HepG2 (cell line): Measurements from ENCODE around the gene SAMMSON.

Source experiments
- MTA3 ChIP-seq: sonication (generic); formaldehyde crosslinking; IDR thresholded peaks from 2 replicates; pipeline ENCODE4 v1.4.0; 2020; ENCODE audit warnings: missing genetic modification reagents
- SMC3 ChIP-seq: IDR thresholded peaks from 2 replicates; pipeline ENCODE4 v1.6.1; 2011; ENCODE audit warnings: low read length, improper control_type of control experiment
- TCF7 ChIP-seq: sonication (generic); IDR thresholded peaks from 2 replicates; pipeline ENCODE4 v1.6.1; 2016; ENCODE audit warnings: antibody characterized with exemption, low read depth
- ZBTB1 ChIP-seq: sonication (generic); formaldehyde crosslinking; IDR thresholded peaks from 2 replicates; pipeline ENCODE4 v1.4.0; 2020; ENCODE audit warnings: missing genetic modification reagents, borderline replicate concordance
- ZNF138 ChIP-seq: sonication (generic); formaldehyde crosslinking; IDR thresholded peaks from 2 replicates; pipeline ENCODE4 v1.5.0; 2020; ENCODE audit warnings: mild to moderate bottlenecking, low read depth, missing genetic modification reagents
- TF ChIP-seq, protein P1 (sequence below): sonication (generic); formaldehyde crosslinking; IDR thresholded peaks from 2 replicates; pipeline ENCODE4 v1.5.0; 2020; ENCODE audit warnings: mild to moderate bottlenecking, missing genetic modification reagents, moderate library complexity
- TF ChIP-seq, protein P2 (sequence below): sonication (generic); formaldehyde crosslinking; IDR thresholded peaks from 2 replicates; pipeline ENCODE4 v1.5.0; 2020; ENCODE audit warnings: mild to moderate bottlenecking, missing genetic modification reagents
- TF ChIP-seq, protein P3 (sequence below): sonication (generic); formaldehyde crosslinking; IDR thresholded peaks from 2 replicates; pipeline ENCODE4 v1.4.0; 2020; ENCODE audit warnings: missing genetic modification reagents, borderline replicate concordance
- TF ChIP-seq, protein P4 (sequence below): sonication (generic); formaldehyde crosslinking; IDR thresholded peaks from 2 replicates; pipeline ENCODE4 v1.4.0; 2020; ENCODE audit warnings: missing genetic modification reagents, mild to moderate bottlenecking, borderline replicate concordance
- TF ChIP-seq, protein P5 (sequence below): IDR thresholded peaks from 2 replicates; pipeline ENCODE4 v1.6.1; 2016

DNA sequence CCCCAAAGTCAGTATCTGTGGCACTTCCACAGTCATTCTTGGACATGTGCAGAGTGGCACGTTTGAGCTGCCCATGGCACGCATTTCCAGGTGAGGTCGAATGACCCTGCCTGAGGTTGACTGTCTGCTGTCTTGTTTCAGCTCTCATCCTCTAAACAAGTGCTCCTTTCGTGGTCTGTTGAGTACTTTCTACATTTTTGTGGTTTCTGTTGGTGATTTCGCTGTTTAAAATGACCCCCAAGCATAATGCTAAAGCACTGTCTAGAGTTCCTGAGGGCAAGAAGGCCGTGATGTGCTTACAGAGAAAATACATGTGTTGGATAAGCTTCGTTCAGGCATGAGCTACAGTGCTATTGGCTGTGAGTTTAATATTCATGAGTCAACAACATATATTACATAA, 40.0 kb upstream of the SAMMSON start:
- TF ChIP-seq ZNF138 (CRISPR knock-in tag) (no peak), SMC3 (no peak), MTA3 (CRISPR knock-in tag) (no peak), TCF7 (no peak), ZBTB1 (no peak)
- TF ChIP-seq, protein P1, sequence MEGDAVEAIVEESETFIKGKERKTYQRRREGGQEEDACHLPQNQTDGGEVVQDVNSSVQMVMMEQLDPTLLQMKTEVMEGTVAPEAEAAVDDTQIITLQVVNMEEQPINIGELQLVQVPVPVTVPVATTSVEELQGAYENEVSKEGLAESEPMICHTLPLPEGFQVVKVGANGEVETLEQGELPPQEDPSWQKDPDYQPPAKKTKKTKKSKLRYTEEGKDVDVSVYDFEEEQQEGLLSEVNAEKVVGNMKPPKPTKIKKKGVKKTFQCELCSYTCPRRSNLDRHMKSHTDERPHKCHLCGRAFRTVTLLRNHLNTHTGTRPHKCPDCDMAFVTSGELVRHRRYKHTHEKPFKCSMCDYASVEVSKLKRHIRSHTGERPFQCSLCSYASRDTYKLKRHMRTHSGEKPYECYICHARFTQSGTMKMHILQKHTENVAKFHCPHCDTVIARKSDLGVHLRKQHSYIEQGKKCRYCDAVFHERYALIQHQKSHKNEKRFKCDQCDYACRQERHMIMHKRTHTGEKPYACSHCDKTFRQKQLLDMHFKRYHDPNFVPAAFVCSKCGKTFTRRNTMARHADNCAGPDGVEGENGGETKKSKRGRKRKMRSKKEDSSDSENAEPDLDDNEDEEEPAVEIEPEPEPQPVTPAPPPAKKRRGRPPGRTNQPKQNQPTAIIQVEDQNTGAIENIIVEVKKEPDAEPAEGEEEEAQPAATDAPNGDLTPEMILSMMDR (CRISPR knock-in tag), result no peak
- TF ChIP-seq, protein P2, sequence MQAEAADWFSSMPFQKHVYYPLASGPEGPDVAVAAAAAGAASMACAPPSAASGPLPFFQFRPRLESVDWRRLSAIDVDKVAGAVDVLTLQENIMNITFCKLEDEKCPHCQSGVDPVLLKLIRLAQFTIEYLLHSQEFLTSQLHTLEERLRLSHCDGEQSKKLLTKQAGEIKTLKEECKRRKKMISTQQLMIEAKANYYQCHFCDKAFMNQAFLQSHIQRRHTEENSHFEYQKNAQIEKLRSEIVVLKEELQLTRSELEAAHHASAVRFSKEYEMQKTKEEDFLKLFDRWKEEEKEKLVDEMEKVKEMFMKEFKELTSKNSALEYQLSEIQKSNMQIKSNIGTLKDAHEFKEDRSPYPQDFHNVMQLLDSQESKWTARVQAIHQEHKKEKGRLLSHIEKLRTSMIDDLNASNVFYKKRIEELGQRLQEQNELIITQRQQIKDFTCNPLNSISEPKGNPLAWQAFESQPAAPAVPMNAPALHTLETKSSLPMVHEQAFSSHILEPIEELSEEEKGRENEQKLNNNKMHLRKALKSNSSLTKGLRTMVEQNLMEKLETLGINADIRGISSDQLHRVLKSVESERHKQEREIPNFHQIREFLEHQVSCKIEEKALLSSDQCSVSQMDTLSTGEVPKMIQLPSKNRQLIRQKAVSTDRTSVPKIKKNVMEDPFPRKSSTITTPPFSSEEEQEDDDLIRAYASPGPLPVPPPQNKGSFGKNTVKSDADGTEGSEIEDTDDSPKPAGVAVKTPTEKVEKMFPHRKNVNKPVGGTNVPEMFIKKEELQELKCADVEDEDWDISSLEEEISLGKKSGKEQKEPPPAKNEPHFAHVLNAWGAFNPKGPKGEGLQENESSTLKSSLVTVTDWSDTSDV, result no peak
- TF ChIP-seq, protein P3, sequence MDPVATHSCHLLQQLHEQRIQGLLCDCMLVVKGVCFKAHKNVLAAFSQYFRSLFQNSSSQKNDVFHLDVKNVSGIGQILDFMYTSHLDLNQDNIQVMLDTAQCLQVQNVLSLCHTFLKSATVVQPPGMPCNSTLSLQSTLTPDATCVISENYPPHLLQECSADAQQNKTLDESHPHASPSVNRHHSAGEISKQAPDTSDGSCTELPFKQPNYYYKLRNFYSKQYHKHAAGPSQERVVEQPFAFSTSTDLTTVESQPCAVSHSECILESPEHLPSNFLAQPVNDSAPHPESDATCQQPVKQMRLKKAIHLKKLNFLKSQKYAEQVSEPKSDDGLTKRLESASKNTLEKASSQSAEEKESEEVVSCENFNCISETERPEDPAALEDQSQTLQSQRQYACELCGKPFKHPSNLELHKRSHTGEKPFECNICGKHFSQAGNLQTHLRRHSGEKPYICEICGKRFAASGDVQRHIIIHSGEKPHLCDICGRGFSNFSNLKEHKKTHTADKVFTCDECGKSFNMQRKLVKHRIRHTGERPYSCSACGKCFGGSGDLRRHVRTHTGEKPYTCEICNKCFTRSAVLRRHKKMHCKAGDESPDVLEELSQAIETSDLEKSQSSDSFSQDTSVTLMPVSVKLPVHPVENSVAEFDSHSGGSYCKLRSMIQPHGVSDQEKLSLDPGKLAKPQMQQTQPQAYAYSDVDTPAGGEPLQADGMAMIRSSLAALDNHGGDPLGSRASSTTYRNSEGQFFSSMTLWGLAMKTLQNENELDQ, result no peak
- TF ChIP-seq, protein P4, sequence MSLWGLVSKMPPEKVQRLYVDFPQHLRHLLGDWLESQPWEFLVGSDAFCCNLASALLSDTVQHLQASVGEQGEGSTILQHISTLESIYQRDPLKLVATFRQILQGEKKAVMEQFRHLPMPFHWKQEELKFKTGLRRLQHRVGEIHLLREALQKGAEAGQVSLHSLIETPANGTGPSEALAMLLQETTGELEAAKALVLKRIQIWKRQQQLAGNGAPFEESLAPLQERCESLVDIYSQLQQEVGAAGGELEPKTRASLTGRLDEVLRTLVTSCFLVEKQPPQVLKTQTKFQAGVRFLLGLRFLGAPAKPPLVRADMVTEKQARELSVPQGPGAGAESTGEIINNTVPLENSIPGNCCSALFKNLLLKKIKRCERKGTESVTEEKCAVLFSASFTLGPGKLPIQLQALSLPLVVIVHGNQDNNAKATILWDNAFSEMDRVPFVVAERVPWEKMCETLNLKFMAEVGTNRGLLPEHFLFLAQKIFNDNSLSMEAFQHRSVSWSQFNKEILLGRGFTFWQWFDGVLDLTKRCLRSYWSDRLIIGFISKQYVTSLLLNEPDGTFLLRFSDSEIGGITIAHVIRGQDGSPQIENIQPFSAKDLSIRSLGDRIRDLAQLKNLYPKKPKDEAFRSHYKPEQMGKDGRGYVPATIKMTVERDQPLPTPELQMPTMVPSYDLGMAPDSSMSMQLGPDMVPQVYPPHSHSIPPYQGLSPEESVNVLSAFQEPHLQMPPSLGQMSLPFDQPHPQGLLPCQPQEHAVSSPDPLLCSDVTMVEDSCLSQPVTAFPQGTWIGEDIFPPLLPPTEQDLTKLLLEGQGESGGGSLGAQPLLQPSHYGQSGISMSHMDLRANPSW (CRISPR knock-in tag), result no peak
- TF ChIP-seq, protein P5, sequence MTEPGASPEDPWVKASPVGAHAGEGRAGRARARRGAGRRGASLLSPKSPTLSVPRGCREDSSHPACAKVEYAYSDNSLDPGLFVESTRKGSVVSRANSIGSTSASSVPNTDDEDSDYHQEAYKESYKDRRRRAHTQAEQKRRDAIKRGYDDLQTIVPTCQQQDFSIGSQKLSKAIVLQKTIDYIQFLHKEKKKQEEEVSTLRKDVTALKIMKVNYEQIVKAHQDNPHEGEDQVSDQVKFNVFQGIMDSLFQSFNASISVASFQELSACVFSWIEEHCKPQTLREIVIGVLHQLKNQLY (CRISPR knock-in tag), result no peak
